Hepatocyte (in vitro differentiated cells): Measurements from ENCODE around the gene ARHGEF25.

ENCODE experiments used
- CTCF ChIP-seq: fragments of 200-600 bp; sonication (generic); IDR thresholded peaks from 2 replicates; pipeline ENCODE4 v1.5.1; 2016; ENCODE audit warnings: antibody characterized with exemption, mild to moderate bottlenecking; ENCODE audit not compliant: poor library complexity
- EZH2 ChIP-seq: fragments of 200-600 bp; sonication (generic); IDR thresholded peaks from 2 replicates; pipeline ENCODE4 v1.6.1; 2016; ENCODE audit warnings: antibody characterized with exemption, mild to moderate bottlenecking, borderline replicate concordance
- EZH2phosphoT487 ChIP-seq: fragments of 200-600 bp; sonication (generic); IDR thresholded peaks from one replicate; pipeline ENCODE4 v1.6.1; 2018; ENCODE audit warnings: antibody characterized with exemption, mild to moderate bottlenecking, low read depth, moderate library complexity; ENCODE audit not compliant: unreplicated experiment, severe bottlenecking

GRCh38 chr12:57580466-57580795 lies 30.8 kb upstream of the ARHGEF25 start:
- TF ChIP-seq CTCF: no peak
- no peak for TF ChIP-seq EZH2phosphoT487
- no peak for TF ChIP-seq EZH2
